GM19035 (cell line): Measurements from ENCODE around the gene TSHZ2.

Experiments
- ATAC-seq: cut with Tn5 transposase; IDR thresholded peaks from one replicate; pipeline ENCODE4 v1.9.1; 2021; ENCODE audit not compliant: unreplicated experiment

Gene TSHZ2

GRCh38 chr20:53124803-53125202, 152.6 kb downstream of the TSHZ2 start:
- ATAC-seq, result no peak

- no peak for ATAC-seq
Measured at GRCh38 chr20:53126185-53126584, 154.0 kb downstream of the TSHZ2 start.

- no peak for ATAC-seq
Measured at GRCh38 chr20:53127027-53127426, 154.9 kb downstream of the TSHZ2 start.

GRCh38 chr20:53128004-53128403, 155.8 kb downstream of the TSHZ2 start:
- ATAC-seq, result no peak

- ATAC-seq, result no peak
Measured at GRCh38 chr20:53129563-53129962, 157.4 kb downstream of the TSHZ2 start.

- ATAC-seq, result no peak
Measured at GRCh38 chr20:53130795-53131194, 158.6 kb downstream of the TSHZ2 start.

- ATAC-seq, result no peak
Measured at GRCh38 chr20:53133125-53133524, 161.0 kb downstream of the TSHZ2 start.

GRCh38 chr20:53133628-53134027, 161.5 kb downstream of the TSHZ2 start:
- no peak for ATAC-seq

GRCh38 chr20:53136473-53136872, 164.3 kb downstream of the TSHZ2 start:
- ATAC-seq, result no peak

GRCh38 chr20:53138454-53139262, 166.5 kb downstream of the TSHZ2 start:
- peak; percentile 95 for ATAC-seq

- ATAC-seq, result no peak
Measured at GRCh38 chr20:53141201-53142050, 169.3 kb downstream of the TSHZ2 start.

GRCh38 chr20:53142225-53143127, 170.3 kb downstream of the TSHZ2 start:
- ATAC-seq, result no peak

GRCh38 chr20:53146201-53146891, 174.2 kb downstream of the TSHZ2 start:
- ATAC-seq, result no peak

- ATAC-seq, result no peak
Measured at GRCh38 chr20:53148771-53149147, 176.6 kb downstream of the TSHZ2 start.

- no peak for ATAC-seq
Measured at GRCh38 chr20:53149148-53149889, 177.2 kb downstream of the TSHZ2 start.

- no peak for ATAC-seq
Measured at GRCh38 chr20:53149890-53150205, 177.7 kb downstream of the TSHZ2 start.

GRCh38 chr20:53150532-53150931, 178.4 kb downstream of the TSHZ2 start:
- no peak for ATAC-seq

GRCh38 chr20:53152228-53152627, 180.1 kb downstream of the TSHZ2 start:
- ATAC-seq, result no peak

GRCh38 chr20:53154540-53154939, 182.4 kb downstream of the TSHZ2 start:
- ATAC-seq, result peak; percentile 58
